ENCODE measurements around the gene FMN2. TPM values are rescaled to one million over a fixed set of nuclear protein-coding genes. Genes with fewer than 3 reads are reported as not detected.

Gene FMN2
- total RNA-seq, 3 donors from 2014 or later: 0.80 to 4.2 (median 3.3) TPM

- H3K4me3 ChIP-seq: no peak overlapping the region
- DNase-seq (ENCODE audit: low spot score in 2 of 2): no peak
- no peaks in the 10 kb centered on the region for H3K27me3 ChIP-seq
- TF ChIP-seq POLR2A (IDR thresholded peaks at IDR 0.05): no peak
- no peak for TF ChIP-seq CTCF (IDR thresholded peaks at IDR 0.05)
- no peak for TF ChIP-seq POLR2AphosphoS5 (IDR thresholded peaks at IDR 0.05)
- intact Hi-C loops (cut with DNase I; ENCODE audit: low total_unique reads): no loop called here
- H3K36me3 ChIP-seq: no peaks in the 10 kb centered on the region
- no peaks in the 10 kb centered on the region for H3K9me3 ChIP-seq
- no peaks in the 10 kb centered on the region for H3K4me1 ChIP-seq
- H3K27ac ChIP-seq: no peak overlapping the region
Measured at GRCh38 chr1:240404286-240404685, 312.6 kb downstream of the FMN2 start.

GRCh38 chr1:240405751-240406150 lies 314.1 kb downstream of the FMN2 start:
- no peak overlapping the region for H3K4me3 ChIP-seq
- H3K36me3 ChIP-seq: no peaks in the 10 kb centered on the region
- H3K4me1 ChIP-seq: no peaks in the 10 kb centered on the region
- intact Hi-C loops (cut with DNase I; ENCODE audit: low total_unique reads): no loop called here
- H3K27me3 ChIP-seq: no peaks in the 10 kb centered on the region
- no peak for TF ChIP-seq POLR2A (IDR thresholded peaks at IDR 0.05)
- no peak for TF ChIP-seq CTCF (IDR thresholded peaks at IDR 0.05)
- TF ChIP-seq POLR2AphosphoS5 (IDR thresholded peaks at IDR 0.05): no peak
- H3K27ac ChIP-seq: no peak overlapping the region
- no peak for DNase-seq (ENCODE audit: low spot score in 2 of 2)
- no peaks in the 10 kb centered on the region for H3K9me3 ChIP-seq

- no peaks in the 10 kb centered on the region for H3K4me1 ChIP-seq
- H3K4me3 ChIP-seq: no peak overlapping the region
- TF ChIP-seq CTCF (IDR thresholded peaks at IDR 0.05): no peak
- TF ChIP-seq POLR2AphosphoS5 (IDR thresholded peaks at IDR 0.05): no peak
- TF ChIP-seq POLR2A (IDR thresholded peaks at IDR 0.05): no peak
- H3K36me3 ChIP-seq: no peaks in the 10 kb centered on the region
- no peaks in the 10 kb centered on the region for H3K27me3 ChIP-seq
- H3K27ac ChIP-seq: no peak overlapping the region
- intact Hi-C loops (cut with DNase I; ENCODE audit: low total_unique reads): no loop called here
- DNase-seq (ENCODE audit: low spot score in 2 of 2): no peak
- H3K9me3 ChIP-seq: no peaks in the 10 kb centered on the region
Measured at GRCh38 chr1:240407407-240407806, 315.7 kb downstream of the FMN2 start.

GRCh38 chr1:240409615-240410014 lies 317.9 kb downstream of the FMN2 start:
- Histone ChIP-seq H3K9me3 (no peaks in the 10 kb centered on the region), H3K27ac (no peak overlapping the region), H3K36me3 (no peaks in the 10 kb centered on the region), H3K4me1 (no peaks in the 10 kb centered on the region), H3K4me3 (no peak overlapping the region), H3K27me3 (no peaks in the 10 kb centered on the region)
- DNase-seq (ENCODE audit: low spot score in 2 of 2): no peak
- intact Hi-C loops (cut with DNase I; ENCODE audit: low total_unique reads): no loop called here
- TF ChIP-seq CTCF (IDR thresholded peaks at IDR 0.05): no peak
- TF ChIP-seq POLR2AphosphoS5 (IDR thresholded peaks at IDR 0.05): no peak
- no peak for TF ChIP-seq POLR2A (IDR thresholded peaks at IDR 0.05)

- peak overlapping the region in 1 of 2 donors; percentile 19 for H3K27ac ChIP-seq
- H3K9me3 ChIP-seq: no peaks in the 10 kb centered on the region
- DNase-seq (ENCODE audit: low spot score in 2 of 2): no peak
- no peak overlapping the region for H3K4me3 ChIP-seq
- no peaks in the 10 kb centered on the region for H3K36me3 ChIP-seq
- H3K27me3 ChIP-seq: no peaks in the 10 kb centered on the region
- intact Hi-C loops (cut with DNase I; ENCODE audit: low total_unique reads): no loop called here
- no peaks in the 10 kb centered on the region for H3K4me1 ChIP-seq
- TF ChIP-seq CTCF (IDR thresholded peaks at IDR 0.05): no peak
Measured at GRCh38 chr1:240413732-240414131, 322.0 kb downstream of the FMN2 start.
